ENCODE data around the gene ATP8A2.

GRCh38 chr13:25847635-25848626, 476.2 kb downstream of the ATP8A2 start:
- TF ChIP-seq MAFK (IDR thresholded peaks at IDR 0.05; ENCODE audit: low read depth, low read length) (no peak), FOSL1 (IDR thresholded peaks at IDR 0.05; ENCODE audit: insufficient read depth, low read depth, low read length) (no peak)

Measured in H1 (cell line).